SU-DHL-6 (cell line): ENCODE results near the gene MAGI3.

Experiments
- H2AFZ ChIP-seq: fragments of 200-600 bp; sonication (generic); 2 replicates; pipeline ENCODE4 v1.6.1; 2014; ENCODE audit warnings: low read depth, mild to moderate bottlenecking, moderate library complexity, mixed read lengths, antibody characterized with exemption, low read length; ENCODE audit not compliant: severe bottlenecking
- H3F3A ChIP-seq: fragments of 200-600 bp; shearing (Covaris generic); 2 replicates; pipeline ENCODE4 v1.6.0; 2016; ENCODE audit warnings: antibody characterized with exemption, mild to moderate bottlenecking; ENCODE audit not compliant: insufficient read depth
- H3K27ac ChIP-seq: fragments of 200-600 bp; sonication (generic); 2 replicates; pipeline ENCODE4 v1.5.1; 2016; ENCODE audit warnings: low read depth, mild to moderate bottlenecking, low read length, moderate library complexity, mixed read lengths
- H3K27me3 ChIP-seq: fragments of 200-600 bp; sonication (generic), shearing (Covaris generic); 2 replicates; pipeline ENCODE4 v1.6.0; 2014; ENCODE audit warnings: mild to moderate bottlenecking, low read length
- H3K36me3 ChIP-seq: fragments of 200-600 bp; sonication (generic); 2 replicates; pipeline ENCODE4 v1.6.1; 2014; ENCODE audit warnings: mild to moderate bottlenecking, low read length, mixed read lengths
- H3K4me2 ChIP-seq: fragments of 300-600, 200-600 bp; shearing (Covaris generic), sonication (generic); 2 replicates; pipeline ENCODE4 v1.6.0; 2014; ENCODE audit warnings: low read length, low read depth, mild to moderate bottlenecking; ENCODE audit not compliant: poor library complexity, severe bottlenecking
- H3K4me3 ChIP-seq: fragments of 200-600 bp; sonication (generic); 2 replicates; pipeline ENCODE4 v1.5.1; 2014; ENCODE audit warnings: antibody characterized with exemption, low read length, mild to moderate bottlenecking, mixed read lengths; ENCODE audit not compliant: insufficient read depth, poor library complexity, severe bottlenecking
- H3K79me2 ChIP-seq: fragments of 200-600 bp; sonication (generic); 2 replicates; pipeline ENCODE4 v1.6.1; 2014; ENCODE audit warnings: mild to moderate bottlenecking, low read length, moderate library complexity; ENCODE audit not compliant: insufficient read depth
- H3K9ac ChIP-seq: fragments of 200-600 bp; sonication (generic); 2 replicates; pipeline ENCODE4 v1.7.0; 2014; ENCODE audit warnings: mild to moderate bottlenecking, low read length
- H3K9me2 ChIP-seq: fragments of 200-600 bp; sonication (generic); replicated peaks from 2 replicates; pipeline ENCODE4 v1.6.1; 2014; ENCODE audit warnings: low read length; ENCODE audit not compliant: insufficient read depth
- H3K9me3 ChIP-seq: fragments of 200-600 bp; sonication (generic); 2 replicates; pipeline ENCODE4 v1.6.1; 2014; ENCODE audit warnings: low read length, mixed read lengths; ENCODE audit not compliant: insufficient read depth
- H4K20me1 ChIP-seq: fragments of 200-600 bp; sonication (generic); 2 replicates; pipeline ENCODE4 v1.6.1; 2014; ENCODE audit warnings: low read depth, mild to moderate bottlenecking, antibody characterized with exemption, low read length, moderate library complexity, mixed read lengths
- EZH2phosphoT487 ChIP-seq: fragments of 200-600 bp; sonication (generic), shearing (Covaris generic); conservative IDR thresholded peaks from 2 replicates; pipeline ENCODE4 v1.6.1; 2018; ENCODE audit warnings: mild to moderate bottlenecking, antibody characterized with exemption, low read length, moderate library complexity, mixed read lengths
- TF ChIP-seq, protein P1 (sequence below): fragments of 200-600 bp; sonication (generic); IDR thresholded peaks from one replicate; pipeline ENCODE4 v1.5.1; 2017; ENCODE audit warnings: antibody characterized with exemption, mild to moderate bottlenecking, low read length, moderate library complexity; ENCODE audit not compliant: insufficient read depth, poor library complexity, severe bottlenecking

The MAGI3 gene

DNA sequence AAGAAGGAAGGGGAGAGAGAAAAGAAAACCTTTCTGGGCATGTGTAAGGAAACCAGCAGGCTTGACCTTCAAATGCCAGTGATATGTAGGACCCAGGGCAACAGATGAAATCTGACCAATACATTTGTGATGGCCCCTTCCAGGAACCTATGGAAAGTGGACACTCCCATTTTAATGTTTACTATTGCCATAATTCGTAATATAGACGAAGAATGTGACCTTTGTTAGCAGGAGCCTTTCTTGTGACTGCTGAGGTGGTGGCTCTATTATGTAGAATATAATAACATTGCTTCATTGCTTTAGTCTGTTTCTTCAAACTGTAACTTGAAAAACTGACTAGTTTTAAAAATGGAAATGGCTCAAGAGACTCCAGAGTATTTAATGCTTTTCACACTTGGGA lies 150.8 kb downstream of the MAGI3 start:
- TF ChIP-seq, protein P1, sequence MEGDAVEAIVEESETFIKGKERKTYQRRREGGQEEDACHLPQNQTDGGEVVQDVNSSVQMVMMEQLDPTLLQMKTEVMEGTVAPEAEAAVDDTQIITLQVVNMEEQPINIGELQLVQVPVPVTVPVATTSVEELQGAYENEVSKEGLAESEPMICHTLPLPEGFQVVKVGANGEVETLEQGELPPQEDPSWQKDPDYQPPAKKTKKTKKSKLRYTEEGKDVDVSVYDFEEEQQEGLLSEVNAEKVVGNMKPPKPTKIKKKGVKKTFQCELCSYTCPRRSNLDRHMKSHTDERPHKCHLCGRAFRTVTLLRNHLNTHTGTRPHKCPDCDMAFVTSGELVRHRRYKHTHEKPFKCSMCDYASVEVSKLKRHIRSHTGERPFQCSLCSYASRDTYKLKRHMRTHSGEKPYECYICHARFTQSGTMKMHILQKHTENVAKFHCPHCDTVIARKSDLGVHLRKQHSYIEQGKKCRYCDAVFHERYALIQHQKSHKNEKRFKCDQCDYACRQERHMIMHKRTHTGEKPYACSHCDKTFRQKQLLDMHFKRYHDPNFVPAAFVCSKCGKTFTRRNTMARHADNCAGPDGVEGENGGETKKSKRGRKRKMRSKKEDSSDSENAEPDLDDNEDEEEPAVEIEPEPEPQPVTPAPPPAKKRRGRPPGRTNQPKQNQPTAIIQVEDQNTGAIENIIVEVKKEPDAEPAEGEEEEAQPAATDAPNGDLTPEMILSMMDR, result no peak
- TF ChIP-seq EZH2phosphoT487, result no peak
- Histone ChIP-seq H3K36me3 (no peaks in the 10 kb centered on the region), H3K9ac (no peak overlapping the region), H3K4me3 (no peak overlapping the region), H3K9me2 (no peaks in the 10 kb centered on the region), H4K20me1 (no peaks in the 10 kb centered on the region), H3K27ac (no peak overlapping the region), H3F3A (no peaks in the 10 kb centered on the region), H3K4me2 (no peak overlapping the region), H3K79me2 (no peaks in the 10 kb centered on the region), H3K9me3 (no peaks in the 10 kb centered on the region), H2AFZ (no peak overlapping the region), H3K27me3 (no peaks in the 10 kb centered on the region)

DNA sequence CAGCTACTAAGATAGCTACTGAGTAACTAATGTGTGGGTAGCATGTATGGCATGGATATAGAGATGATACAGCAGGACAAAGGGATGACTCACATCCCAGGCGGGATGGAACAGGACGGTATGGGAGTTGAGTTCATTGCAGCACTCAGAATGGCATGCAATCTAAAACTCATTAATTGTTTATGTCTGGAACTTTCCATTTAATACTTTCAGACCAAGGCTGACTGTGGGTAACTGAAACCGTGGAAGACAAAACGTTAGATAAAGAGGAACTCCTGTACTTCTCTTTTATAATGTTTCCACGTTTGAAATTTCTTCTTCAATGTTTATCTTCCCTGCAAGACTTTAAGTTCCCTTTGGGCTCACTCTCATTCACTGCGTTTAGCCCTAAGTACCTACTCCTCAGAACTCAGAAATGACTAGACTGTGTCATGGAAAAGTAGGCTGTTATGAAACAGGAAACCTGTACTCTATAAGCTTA lies 151.9 kb downstream of the MAGI3 start:
- H4K20me1 ChIP-seq, result no peaks in the 10 kb centered on the region
- no peak overlapping the region for H3K27ac ChIP-seq
- no peak overlapping the region for H3K4me2 ChIP-seq
- H3K79me2 ChIP-seq, result no peaks in the 10 kb centered on the region
- no peaks in the 10 kb centered on the region for H3F3A ChIP-seq
- no peak overlapping the region for H3K9ac ChIP-seq
- no peaks in the 10 kb centered on the region for H3K9me3 ChIP-seq
- TF ChIP-seq, protein P1, result no peak
- no peak for TF ChIP-seq EZH2phosphoT487
- H3K27me3 ChIP-seq, result no peaks in the 10 kb centered on the region
- no peaks in the 10 kb centered on the region for H3K36me3 ChIP-seq
- no peak overlapping the region for H3K4me3 ChIP-seq
- H3K9me2 ChIP-seq, result no peaks in the 10 kb centered on the region
- no peak overlapping the region for H2AFZ ChIP-seq

DNA sequence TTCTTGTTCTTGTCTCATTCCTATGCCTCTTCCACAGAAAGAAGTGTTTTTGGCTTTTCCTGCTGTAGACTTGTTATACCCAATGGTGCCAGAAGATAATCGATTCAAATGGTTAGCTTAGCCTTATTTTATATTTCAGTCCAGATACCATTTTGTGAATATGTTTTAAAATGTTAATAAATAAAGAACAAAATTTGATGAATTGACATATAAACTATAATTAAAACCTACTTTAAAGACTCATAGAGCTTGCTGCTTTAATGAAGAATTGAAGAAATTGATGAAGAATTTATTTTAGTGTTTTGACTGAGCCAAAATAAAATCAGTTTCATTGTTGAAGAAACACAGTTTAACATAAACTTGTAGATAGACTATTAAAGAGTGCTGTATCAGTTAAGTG lies 152.8 kb downstream of the MAGI3 start:
- H3K4me2 ChIP-seq, result no peak overlapping the region
- no peaks in the 10 kb centered on the region for H3K36me3 ChIP-seq
- H3K4me3 ChIP-seq, result no peak overlapping the region
- TF ChIP-seq EZH2phosphoT487, result no peak
- TF ChIP-seq, protein P1, result no peak
- no peak overlapping the region for H3K9ac ChIP-seq
- no peaks in the 10 kb centered on the region for H3K9me2 ChIP-seq
- H3K79me2 ChIP-seq, result no peaks in the 10 kb centered on the region
- no peak overlapping the region for H2AFZ ChIP-seq
- no peak overlapping the region for H3K27ac ChIP-seq
- H3K9me3 ChIP-seq, result no peaks in the 10 kb centered on the region
- H3K27me3 ChIP-seq, result no peaks in the 10 kb centered on the region
- no peaks in the 10 kb centered on the region for H4K20me1 ChIP-seq
- H3F3A ChIP-seq, result no peaks in the 10 kb centered on the region
